HepG2 (cell line): ENCODE results near the gene TSSK3. TPM values are rescaled to one million over a fixed set of nuclear protein-coding genes. Genes with fewer than 3 reads are reported as not detected.
A peak's percentile ranks its signal among the peaks of the same experiment; 100 is the strongest.

Experiments used
- CENPT ChIP-seq: sonication (generic); formaldehyde crosslinking; IDR thresholded peaks from 2 replicates; pipeline ENCODE4 v1.8.0; 2022; ENCODE audit warnings: low read depth, mild to moderate bottlenecking, moderate library complexity, missing genetic modification reagents
- EED ChIP-seq: sonication (generic); formaldehyde crosslinking; IDR thresholded peaks from 2 replicates; pipeline ENCODE4 v1.5.0; 2020; ENCODE audit warnings: mild to moderate bottlenecking, missing genetic modification reagents
- GTF2F1 ChIP-seq: fragments of 150-350 bp; IDR thresholded peaks from 2 replicates; pipeline ENCODE4 v1.6.1; 2014; ENCODE audit warnings: low read length
- HOXA3 ChIP-seq: sonication (generic); formaldehyde crosslinking; IDR thresholded peaks from 2 replicates; pipeline ENCODE4 v1.5.0; 2020; ENCODE audit warnings: missing genetic modification reagents
- KAT8 ChIP-seq: IDR thresholded peaks from 2 replicates; pipeline ENCODE4 v1.6.1; 2016; ENCODE audit warnings: missing genetic modification reagents, missing compliant biosample characterization
- TCF12 ChIP-seq, 2 experiments: fragments of 450-650 bp in 1 of 2; sonication (generic) in 1 of 2; formaldehyde crosslinking in 1 of 2; IDR thresholded peaks; 2 replicates each; pipeline versions ENCODE4 v1.6.1 to v1.8.0; 2017 to 2022; ENCODE audit warnings: antibody characterized with exemption in 1 of 2, mild to moderate bottlenecking in 1 of 2, missing genetic modification reagents in 1 of 2, moderate library complexity in 1 of 2
- TCF7 ChIP-seq: sonication (generic); IDR thresholded peaks from 2 replicates; pipeline ENCODE4 v1.6.1; 2016; ENCODE audit warnings: antibody characterized with exemption, low read depth
- ZBTB42 ChIP-seq: sonication (generic); formaldehyde crosslinking; IDR thresholded peaks from 2 replicates; pipeline ENCODE4 v1.5.0; 2020; ENCODE audit warnings: mild to moderate bottlenecking, missing genetic modification reagents
- ZKSCAN5 ChIP-seq: sonication (generic); formaldehyde crosslinking; IDR thresholded peaks from 2 replicates; pipeline ENCODE4 v1.5.1; 2020; ENCODE audit warnings: mild to moderate bottlenecking, missing genetic modification reagents
- ZNF234 ChIP-seq: sonication (generic); formaldehyde crosslinking; conservative IDR thresholded peaks from 2 replicates; pipeline ENCODE4 v1.5.1; 2020; ENCODE audit warnings: mild to moderate bottlenecking, missing genetic modification reagents
- ZNF263 ChIP-seq: sonication (generic); formaldehyde crosslinking; IDR thresholded peaks from 2 replicates; pipeline ENCODE4 v1.4.0; 2020; ENCODE audit warnings: missing genetic modification reagents
- ZNF317 ChIP-seq: sonication (generic); formaldehyde crosslinking; IDR thresholded peaks from 2 replicates; pipeline ENCODE4 v1.5.0; 2020; ENCODE audit warnings: mild to moderate bottlenecking, missing genetic modification reagents
- ZNF761 ChIP-seq: sonication (generic); formaldehyde crosslinking; conservative IDR thresholded peaks from 2 replicates; pipeline ENCODE4 v1.4.0; 2020; ENCODE audit warnings: mild to moderate bottlenecking, missing genetic modification reagents
- ZNF850 ChIP-seq: sonication (generic); formaldehyde crosslinking; conservative IDR thresholded peaks from 2 replicates; pipeline ENCODE4 v1.9.0; 2021; ENCODE audit warnings: mild to moderate bottlenecking, missing genetic modification reagents
- polyA plus RNA-seq, 8 experiments: library from polyadenylated mRNA; depleted of rRNA in 3 of 8; stranded (reverse) in 7 of 8; unstranded in 1 of 8; fragments of >200 nt; fragmentation: Illumina TruSeq in 4 of 8; extraction: Trizol in 4 of 8; gene quantifications; 2 replicates each; pipeline versions ENCODE4 v1.2.1 to v1.2.3, GENCODE V29; 2011 to 2016; ENCODE audit warnings: low read depth in 4 of 8, missing spikeins in 1 of 8, mixed read lengths in 1 of 8; ENCODE audit not compliant: insufficient read depth in 1 of 8
- total RNA-seq, 5 experiments: library from RNA; depleted of rRNA; stranded (reverse); fragments of >200 nt; fragmentation: Illumina TruSeq; extraction: Trizol; gene quantifications; 2 replicates each; pipeline ENCODE4 v1.2.3, GENCODE V29; 2016; ENCODE audit warnings: low read depth in 1 of 5
- TF ChIP-seq, protein P1 (sequence below): sonication (generic); formaldehyde crosslinking; IDR thresholded peaks from 2 replicates; pipeline ENCODE4 v1.5.1; 2020; ENCODE audit warnings: mild to moderate bottlenecking, missing genetic modification reagents, moderate library complexity
- TF ChIP-seq, protein P2 (sequence below): sonication (generic); formaldehyde crosslinking; IDR thresholded peaks from 2 replicates; pipeline ENCODE4 v1.4.0; 2020; ENCODE audit warnings: missing genetic modification reagents, mild to moderate bottlenecking, borderline replicate concordance
- TF ChIP-seq, protein P3 (sequence below): sonication (generic); formaldehyde crosslinking; IDR thresholded peaks from 2 replicates; pipeline ENCODE4 v1.9.0; 2022; ENCODE audit warnings: low read depth, missing genetic modification reagents
- TF ChIP-seq, protein P4 (sequence below): sonication (generic); formaldehyde crosslinking; IDR thresholded peaks from 2 replicates; pipeline ENCODE4 v1.8.0; 2022; ENCODE audit warnings: missing genetic modification reagents, mild to moderate bottlenecking, inconsistent platforms, borderline replicate concordance

The TSSK3 gene
- total and polyA plus RNA-seq, 2 of the 13 experiments (the other 11 are each of a cell fraction or from before 2014, with no cell fraction given): 1.0 to 1.1 TPM

DNA sequence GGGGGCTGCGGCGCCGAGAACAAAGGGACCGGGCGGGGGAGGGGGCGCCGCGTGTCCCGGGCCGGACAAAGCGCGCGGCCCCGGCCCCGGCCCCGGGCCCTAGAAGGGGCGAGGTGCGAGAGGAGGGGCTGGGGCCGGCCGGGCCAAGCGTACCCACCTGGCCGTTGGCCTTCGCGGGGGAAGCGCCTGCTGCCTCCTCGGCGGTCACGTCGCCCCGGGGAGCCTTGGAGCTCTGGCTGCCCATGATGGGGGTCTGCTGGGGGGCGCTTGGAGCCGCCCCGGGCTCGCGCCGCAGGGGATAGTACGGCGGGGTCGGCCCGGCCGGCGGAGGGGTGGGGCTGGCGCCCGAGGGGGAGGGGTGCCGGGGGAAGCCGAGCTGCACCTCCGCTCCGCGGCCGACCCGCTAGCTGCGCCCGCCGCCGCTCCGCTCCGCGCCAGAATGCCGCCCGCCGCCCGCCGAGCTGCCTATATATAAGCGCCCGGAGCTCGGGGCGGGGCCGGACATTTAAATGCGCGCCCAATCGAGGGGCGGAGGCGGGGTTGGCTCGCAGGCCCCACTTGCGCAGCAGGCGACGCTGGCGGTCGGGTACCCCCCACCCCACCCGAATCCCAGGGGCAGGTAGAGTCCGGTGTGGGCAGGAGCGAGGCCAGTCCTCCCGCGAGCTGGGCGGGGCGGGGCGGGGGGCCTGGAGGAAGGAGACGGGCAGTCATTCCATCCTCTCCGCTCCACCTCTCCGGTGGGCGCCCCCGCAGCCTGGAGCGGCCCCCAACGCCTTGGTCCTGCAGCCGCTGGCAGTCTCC is 26.3 kb upstream of the TSSK3 start, which contains the start of gene MARCKSL1 (continued):
- TF ChIP-seq, protein P1, sequence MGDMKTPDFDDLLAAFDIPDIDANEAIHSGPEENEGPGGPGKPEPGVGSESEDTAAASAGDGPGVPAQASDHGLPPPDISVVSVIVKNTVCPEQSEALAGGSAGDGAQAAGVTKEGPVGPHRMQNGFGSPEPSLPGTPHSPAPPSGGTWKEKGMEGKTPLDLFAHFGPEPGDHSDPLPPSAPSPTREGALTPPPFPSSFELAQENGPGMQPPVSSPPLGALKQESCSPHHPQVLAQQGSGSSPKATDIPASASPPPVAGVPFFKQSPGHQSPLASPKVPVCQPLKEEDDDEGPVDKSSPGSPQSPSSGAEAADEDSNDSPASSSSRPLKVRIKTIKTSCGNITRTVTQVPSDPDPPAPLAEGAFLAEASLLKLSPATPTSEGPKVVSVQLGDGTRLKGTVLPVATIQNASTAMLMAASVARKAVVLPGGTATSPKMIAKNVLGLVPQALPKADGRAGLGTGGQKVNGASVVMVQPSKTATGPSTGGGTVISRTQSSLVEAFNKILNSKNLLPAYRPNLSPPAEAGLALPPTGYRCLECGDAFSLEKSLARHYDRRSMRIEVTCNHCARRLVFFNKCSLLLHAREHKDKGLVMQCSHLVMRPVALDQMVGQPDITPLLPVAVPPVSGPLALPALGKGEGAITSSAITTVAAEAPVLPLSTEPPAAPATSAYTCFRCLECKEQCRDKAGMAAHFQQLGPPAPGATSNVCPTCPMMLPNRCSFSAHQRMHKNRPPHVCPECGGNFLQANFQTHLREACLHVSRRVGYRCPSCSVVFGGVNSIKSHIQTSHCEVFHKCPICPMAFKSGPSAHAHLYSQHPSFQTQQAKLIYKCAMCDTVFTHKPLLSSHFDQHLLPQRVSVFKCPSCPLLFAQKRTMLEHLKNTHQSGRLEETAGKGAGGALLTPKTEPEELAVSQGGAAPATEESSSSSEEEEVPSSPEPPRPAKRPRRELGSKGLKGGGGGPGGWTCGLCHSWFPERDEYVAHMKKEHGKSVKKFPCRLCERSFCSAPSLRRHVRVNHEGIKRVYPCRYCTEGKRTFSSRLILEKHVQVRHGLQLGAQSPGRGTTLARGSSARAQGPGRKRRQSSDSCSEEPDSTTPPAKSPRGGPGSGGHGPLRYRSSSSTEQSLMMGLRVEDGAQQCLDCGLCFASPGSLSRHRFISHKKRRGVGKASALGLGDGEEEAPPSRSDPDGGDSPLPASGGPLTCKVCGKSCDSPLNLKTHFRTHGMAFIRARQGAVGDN (CRISPR knock-in tag): peak; percentile 78
- TF ChIP-seq, protein P2, sequence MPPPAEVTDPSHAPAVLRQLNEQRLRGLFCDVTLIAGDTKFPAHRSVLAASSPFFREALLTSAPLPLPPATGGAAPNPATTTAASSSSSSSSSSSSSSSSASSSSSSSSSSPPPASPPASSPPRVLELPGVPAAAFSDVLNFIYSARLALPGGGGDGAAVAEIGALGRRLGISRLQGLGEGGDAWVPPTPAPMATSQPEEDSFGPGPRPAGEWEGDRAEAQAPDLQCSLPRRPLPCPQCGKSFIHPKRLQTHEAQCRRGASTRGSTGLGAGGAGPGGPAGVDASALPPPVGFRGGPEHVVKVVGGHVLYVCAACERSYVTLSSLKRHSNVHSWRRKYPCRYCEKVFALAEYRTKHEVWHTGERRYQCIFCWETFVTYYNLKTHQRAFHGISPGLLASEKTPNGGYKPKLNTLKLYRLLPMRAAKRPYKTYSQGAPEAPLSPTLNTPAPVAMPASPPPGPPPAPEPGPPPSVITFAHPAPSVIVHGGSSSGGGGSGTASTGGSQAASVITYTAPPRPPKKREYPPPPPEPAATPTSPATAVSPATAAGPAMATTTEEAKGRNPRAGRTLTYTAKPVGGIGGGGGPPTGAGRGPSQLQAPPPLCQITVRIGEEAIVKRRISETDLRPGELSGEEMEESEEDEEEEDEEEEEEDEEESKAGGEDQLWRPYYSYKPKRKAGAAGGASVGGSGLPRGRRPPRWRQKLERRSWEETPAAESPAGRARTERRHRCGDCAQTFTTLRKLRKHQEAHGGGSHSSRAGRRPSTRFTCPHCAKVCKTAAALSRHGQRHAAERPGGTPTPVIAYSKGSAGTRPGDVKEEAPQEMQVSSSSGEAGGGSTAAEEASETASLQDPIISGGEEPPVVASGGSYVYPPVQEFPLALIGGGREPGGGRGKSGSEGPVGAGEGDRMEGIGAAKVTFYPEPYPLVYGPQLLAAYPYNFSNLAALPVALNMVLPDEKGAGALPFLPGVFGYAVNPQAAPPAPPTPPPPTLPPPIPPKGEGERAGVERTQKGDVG (CRISPR knock-in tag): no peak
- TF ChIP-seq ZKSCAN5 (CRISPR knock-in tag) (no peak), ZNF850 (CRISPR knock-in tag) (no peak), TCF12 (IDR thresholded peaks at IDR 0.05) (no peak), TCF12 (CRISPR knock-in tag; IDR thresholded peaks at IDR 0.05) (peak; percentile 53), ZBTB42 (CRISPR knock-in tag) (0 out of 2 replicates have a peak, but pooled peaks have one; percentile 39), GTF2F1 (peak; percentile 94), ZNF234 (CRISPR knock-in tag) (no peak), EED (CRISPR knock-in tag) (no peak), CENPT (no peak), ZNF263 (CRISPR knock-in tag) (peak; percentile 82), TCF7 (no peak), KAT8 (CRISPR knock-in tag) (peak; percentile 21; the same call in 1 of the 2 replicates), ZNF761 (0 out of 2 replicates have a peak, but pooled peaks have one; percentile 43), ZNF317 (CRISPR knock-in tag) (0 out of 2 replicates have a peak, but pooled peaks have one; percentile 44), HOXA3 (CRISPR knock-in tag) (peak; percentile 32; the same call in 1 of the 2 replicates)
- TF ChIP-seq, protein P3, sequence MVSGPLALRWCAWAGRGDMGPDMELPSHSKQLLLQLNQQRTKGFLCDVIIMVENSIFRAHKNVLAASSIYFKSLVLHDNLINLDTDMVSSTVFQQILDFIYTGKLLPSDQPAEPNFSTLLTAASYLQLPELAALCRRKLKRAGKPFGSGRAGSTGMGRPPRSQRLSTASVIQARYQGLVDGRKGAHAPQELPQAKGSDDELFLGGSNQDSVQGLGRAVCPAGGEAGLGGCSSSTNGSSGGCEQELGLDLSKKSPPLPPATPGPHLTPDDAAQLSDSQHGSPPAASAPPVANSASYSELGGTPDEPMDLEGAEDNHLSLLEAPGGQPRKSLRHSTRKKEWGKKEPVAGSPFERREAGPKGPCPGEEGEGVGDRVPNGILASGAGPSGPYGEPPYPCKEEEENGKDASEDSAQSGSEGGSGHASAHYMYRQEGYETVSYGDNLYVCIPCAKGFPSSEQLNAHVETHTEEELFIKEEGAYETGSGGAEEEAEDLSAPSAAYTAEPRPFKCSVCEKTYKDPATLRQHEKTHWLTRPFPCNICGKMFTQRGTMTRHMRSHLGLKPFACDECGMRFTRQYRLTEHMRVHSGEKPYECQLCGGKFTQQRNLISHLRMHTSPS: no peak
- TF ChIP-seq, protein P4, sequence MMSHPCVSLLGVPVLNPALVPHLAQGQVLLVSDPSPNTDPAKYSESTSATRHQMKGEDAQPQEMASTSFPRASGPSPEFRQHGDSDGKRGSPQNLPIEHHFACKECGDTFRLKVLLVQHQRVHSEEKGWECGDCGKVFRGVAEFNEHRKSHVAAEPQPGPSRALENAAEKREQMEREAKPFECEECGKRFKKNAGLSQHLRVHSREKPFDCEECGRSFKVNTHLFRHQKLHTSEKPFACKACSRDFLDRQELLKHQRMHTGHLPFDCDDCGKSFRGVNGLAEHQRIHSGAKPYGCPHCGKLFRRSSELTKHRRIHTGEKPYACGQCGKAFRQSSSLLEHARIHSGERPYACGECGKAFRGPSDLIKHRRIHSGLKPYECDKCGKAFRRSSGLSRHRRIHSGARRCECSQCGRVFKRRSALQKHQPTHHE (CRISPR knock-in tag): peak; percentile 31; the same call in 1 of the 2 replicates
